ENCODE measurements around the gene SLC35F1. TPM values are rescaled to one million over a fixed set of nuclear protein-coding genes. Genes with fewer than 3 reads are reported as not detected.

SLC35F1 gene
- total and polyA plus RNA-seq, 10 of the 15 experiments (the other 5 are each of a cell fraction or from before 2014, with no cell fraction given): 0.01 TPM; not detected in 9

- 0% methylated on average over 2 of the region's 2 CpGs for WGBS (ENCODE audit: insufficient coverage, insufficient replicate concordance, low lambda C conversion rate, missing lambda C conversion rate)
- no peak for FAIRE-seq
These were observed 381.5 kb downstream of the SLC35F1 start for GRCh38 chr6:118288355-118289124.

More at GRCh38 chr6:118288355-118289124, 381.5 kb downstream of the SLC35F1 start:
- DNase-seq (ENCODE audit: low read depth, low spot score) (no peak), ATAC-seq (no peak)
- Histone ChIP-seq H3K36me3 (ENCODE audit: control insufficient read depth in 2 of 2, insufficient read depth in 2 of 2, low read length in 1 of 2) (no peaks in the 10 kb centered on the region), H3K4me3 (no peak overlapping the region), H4K20me1 (ENCODE audit: control insufficient read depth, insufficient read depth) (no peaks in the 10 kb centered on the region), H3K4me2 (ENCODE audit: control insufficient read depth, insufficient read depth) (no peak overlapping the region), H3K79me2 (ENCODE audit: control insufficient read depth, insufficient read depth, low read length) (no peaks in the 10 kb centered on the region), H3K27me3 (replicated peaks in 1 of 2; ENCODE audit: control insufficient read depth in 2 of 2, insufficient read depth in 2 of 2, low read length in 1 of 2) (0 out of 4 replicates have a peak, but pooled peaks cover 0 to 4% of the 10 kb centered on the region in 2 experiments), H3K27ac (ENCODE audit: control insufficient read depth, insufficient read depth) (no peak overlapping the region), H3K9ac (ENCODE audit: control insufficient read depth, insufficient read depth, low read length) (no peak overlapping the region), H2AFZ (ENCODE audit: control insufficient read depth, low read depth, low read length) (no peak overlapping the region), H3K4me1 (ENCODE audit: control insufficient read depth, insufficient read depth, low read length) (no peaks in the 10 kb centered on the region), H3K9me3 (replicated peaks; ENCODE audit: control insufficient read depth, insufficient read depth, low read length) (no peaks in the 10 kb centered on the region)
- in situ Hi-C loops (cut with MboI): loop anchor here (10.0 kb wide), 3 partner anchors 256 to 496 kb away; partner anchors contain the start of gene PLN
- CTCF ChIA-PET: interaction anchor here (1.5 kb wide), 1 partner anchor 15 kb away, joined by 3 read pairs; no protein-coding TSS in a partner anchor
- BruUV-seq (replicated peaks): no TSS peak
- intact Hi-C loops (cut with micrococcal nuclease; ENCODE audit: unreplicated experiment): no loop called here
- RAD21 ChIA-PET (ENCODE audit: unreplicated experiment): no interaction called here
- no peak for TF ChIP-seq E2F8 (IDR thresholded peaks at IDR 0.05; ENCODE audit: low read depth, partially characterized antibody)
- SMC1A ChIA-PET (ENCODE audit: uncharacterized antibody, unreplicated experiment): no interaction called here
- POLR2A ChIA-PET: no interaction called here
